Endothelial cell of umbilical vein (primary cell): ENCODE data around the gene GRM8. TPM values are rescaled to one million over a fixed set of nuclear protein-coding genes. Genes with fewer than 3 reads are reported as not detected.

ENCODE experiments used
- BruUV-seq: library from RNA; stranded (reverse); fragments of 400-500 nt; replicated peaks from 2 replicates; lab custom pipeline; 2021; lab: Mats Ljungman, UMichigan
- CTCF ChIA-PET: fragments of 300-600, 350-600 bp; sonication (Branson Sonifier 250); formaldehyde crosslinking; loops from one replicate; lab custom pipeline; 2021; ENCODE audit warnings: antibody characterized with exemption, inconsistent platforms; lab: Charles Lee
- POLR2A ChIA-PET: fragments of 300-600, 350-600 bp; sonication (Branson Sonifier 250); formaldehyde crosslinking; loops from one replicate; lab custom pipeline; 2021; ENCODE audit warnings: antibody characterized with exemption, inconsistent platforms; lab: Charles Lee
- DNase-seq: peaks from one replicate; pipeline ENCODE4 v3.0.0-alpha.2; 2011; ENCODE audit warnings: low read depth, low spot score
- FAIRE-seq: peaks from 2 replicates; lab custom pipeline; 2011; peaks lifted over from hg19 to GRCh38; lab: Jason Lieb, UNC
- H2AFZ ChIP-seq: 2 replicates; pipeline ENCODE4 v1.6.0; 2012; ENCODE audit warnings: low read depth, low read length, control low read depth, inconsistent platforms
- H3K27ac ChIP-seq: 2 replicates; pipeline ENCODE4 v1.5.1; 2011; ENCODE audit warnings: low read depth, mild to moderate bottlenecking, control low read depth, low read length, moderate library complexity; ENCODE audit not compliant: insufficient read depth
- H3K27me3 ChIP-seq, 2 experiments: 2 replicates each; pipeline versions ENCODE4 v1.6.0 to v1.6.1; 2011; ENCODE audit warnings: low read length in 2 of 2, mixed read lengths in 1 of 2; ENCODE audit not compliant: control insufficient read depth in 2 of 2, insufficient read depth in 2 of 2
- H3K36me3 ChIP-seq, 2 experiments: 2 replicates in 1 of 2; 3 replicates in 1 of 2; pipeline ENCODE4 v1.5.1; 2011; ENCODE audit warnings: low read length in 2 of 2, mild to moderate bottlenecking in 1 of 2, moderate library complexity in 1 of 2; ENCODE audit not compliant: control insufficient read depth in 2 of 2, insufficient read depth in 2 of 2; ENCODE audit errors: extremely low read depth in 1 of 2
- H3K4me1 ChIP-seq: 3 replicates; pipeline ENCODE4 v1.5.1; 2011; ENCODE audit warnings: mild to moderate bottlenecking, low read length; ENCODE audit not compliant: control insufficient read depth, insufficient read depth; ENCODE audit errors: extremely low read depth
- H3K4me2 ChIP-seq: 2 replicates; pipeline ENCODE4 v1.6.1; 2011; ENCODE audit warnings: low read length, control low read depth, mixed read lengths; ENCODE audit not compliant: insufficient read depth
- H3K4me3 ChIP-seq, 3 experiments: fragments of 200-600 bp in 1 of 3; sonication (generic), shearing (Covaris generic) in 1 of 3; replicated peaks in 1 of 3; 2 replicates each; pipeline ENCODE4 v1.5.1; 2011 to 2016; ENCODE audit warnings: control low read depth in 3 of 3, low read length in 3 of 3, mild to moderate bottlenecking in 2 of 3, inconsistent platforms in 1 of 3, low read depth in 1 of 3, moderate library complexity in 1 of 3; ENCODE audit not compliant: insufficient read depth in 1 of 3
- H3K79me2 ChIP-seq: 2 replicates; pipeline ENCODE4 v1.6.0; 2012; ENCODE audit warnings: low read length, inconsistent platforms; ENCODE audit not compliant: control insufficient read depth, insufficient read depth
- H3K9ac ChIP-seq: replicated peaks from 2 replicates; pipeline ENCODE3; 2011; ENCODE audit warnings: low read length, control low read depth; ENCODE audit not compliant: insufficient read depth; ENCODE audit errors: extremely low read depth
- H3K9me1 ChIP-seq: replicated peaks from 3 replicates; pipeline ENCODE4 v1.6.0; 2011; ENCODE audit warnings: mild to moderate bottlenecking, low read length; ENCODE audit not compliant: control insufficient read depth, insufficient read depth; ENCODE audit errors: extremely low read depth
- H3K9me3 ChIP-seq: replicated peaks from 2 replicates; pipeline ENCODE4 v1.5.1; 2012; ENCODE audit warnings: low read length, inconsistent platforms; ENCODE audit not compliant: control insufficient read depth, insufficient read depth
- H4K20me1 ChIP-seq: replicated peaks from 2 replicates; pipeline ENCODE3; 2011; ENCODE audit warnings: mild to moderate bottlenecking, low read length; ENCODE audit not compliant: control insufficient read depth, insufficient read depth; ENCODE audit errors: extremely low read depth
- EZH2 ChIP-seq: IDR thresholded peaks from 2 replicates; pipeline ENCODE4 v1.6.1; 2012; ENCODE audit warnings: borderline replicate concordance, low read depth, mild to moderate bottlenecking, moderate library complexity, low read length, inconsistent platforms; ENCODE audit not compliant: severe bottlenecking
- FOS ChIP-seq: IDR thresholded peaks from 2 replicates; pipeline ENCODE4 v1.6.1; 2011; ENCODE audit warnings: mild to moderate bottlenecking, low read length, moderate library complexity, borderline replicate concordance; ENCODE audit not compliant: insufficient read depth
- GATA2 ChIP-seq: IDR thresholded peaks from 2 replicates; pipeline ENCODE4 v1.7.0; 2011; ENCODE audit warnings: low read depth, mild to moderate bottlenecking, moderate library complexity, mixed read lengths, low read length; ENCODE audit not compliant: insufficient read length, insufficient read depth
- JUN ChIP-seq: IDR thresholded peaks from 2 replicates; pipeline ENCODE4 v1.6.1; 2011; ENCODE audit warnings: borderline replicate concordance, low read depth; ENCODE audit not compliant: insufficient read length, insufficient read depth
- MYC ChIP-seq: IDR thresholded peaks from one replicate; pipeline ENCODE4 v1.6.1; 2011; ENCODE audit warnings: mild to moderate bottlenecking, low read depth, low read length
- POLR2A ChIP-seq: IDR thresholded peaks from 2 replicates; pipeline ENCODE4 v1.6.1; 2012; ENCODE audit warnings: low read depth, mild to moderate bottlenecking, control low read depth, low read length
- POLR2AphosphoS5 ChIP-seq: IDR thresholded peaks from 2 replicates; pipeline ENCODE4 v1.6.1; 2012; ENCODE audit warnings: low read depth, mild to moderate bottlenecking, control low read depth, low read length, moderate library complexity; ENCODE audit not compliant: insufficient read depth
- dilution Hi-C: fragments of 300-500 bp; cut with MboI; formaldehyde crosslinking; loops from one replicate; pipeline ENCODE4 v1.15.0; 2019; ENCODE audit warnings: low sequenced_read_pairs; ENCODE audit not compliant: extremely low pct_ligation_motif_present
- intact Hi-C: fragments of 100-400 bp; cut with micrococcal nuclease; formaldehyde crosslinking; loops from one replicate; pipeline ENCODE4 v1.10.0; 2022
- polyA plus RNA-seq, 4 experiments: library from polyadenylated mRNA; depleted of rRNA in 3 of 4; stranded (reverse) in 3 of 4; unstranded in 1 of 4; fragments of >200 nt; gene quantifications; 2 replicates each; pipeline versions ENCODE4 v1.2.1 to v1.2.3, GENCODE V29; 2011 to 2012; ENCODE audit warnings: missing spikeins in 1 of 4
- total RNA-seq: library from RNA; stranded (reverse); gene quantifications from 2 replicates; pipeline ENCODE4 v1.2.3, GENCODE V29; 2021
- TF ChIP-seq, protein P1 (sequence below), 2 donors: IDR thresholded peaks; 1 replicate in 1 of 2; 2 replicates in 1 of 2; pipeline ENCODE4 v1.5.1; 2011; ENCODE audit warnings: low read length in 2 of 2, mild to moderate bottlenecking in 2 of 2, moderate library complexity in 2 of 2, control low read depth in 1 of 2, inconsistent platforms in 1 of 2, low read depth in 1 of 2; ENCODE audit not compliant: insufficient read depth in 1 of 2; ENCODE audit errors: extremely low read depth in 1 of 2
- TF ChIP-seq, protein P2 (sequence below): IDR thresholded peaks from 2 replicates; pipeline ENCODE4 v1.6.1; 2011; ENCODE audit not compliant: insufficient read depth, insufficient read length

GRM8 gene
- total and polyA plus RNA-seq, 2 donors (not counting 3 experiments of a cell fraction or from before 2014, with no cell fraction given), result not detected

DNA sequence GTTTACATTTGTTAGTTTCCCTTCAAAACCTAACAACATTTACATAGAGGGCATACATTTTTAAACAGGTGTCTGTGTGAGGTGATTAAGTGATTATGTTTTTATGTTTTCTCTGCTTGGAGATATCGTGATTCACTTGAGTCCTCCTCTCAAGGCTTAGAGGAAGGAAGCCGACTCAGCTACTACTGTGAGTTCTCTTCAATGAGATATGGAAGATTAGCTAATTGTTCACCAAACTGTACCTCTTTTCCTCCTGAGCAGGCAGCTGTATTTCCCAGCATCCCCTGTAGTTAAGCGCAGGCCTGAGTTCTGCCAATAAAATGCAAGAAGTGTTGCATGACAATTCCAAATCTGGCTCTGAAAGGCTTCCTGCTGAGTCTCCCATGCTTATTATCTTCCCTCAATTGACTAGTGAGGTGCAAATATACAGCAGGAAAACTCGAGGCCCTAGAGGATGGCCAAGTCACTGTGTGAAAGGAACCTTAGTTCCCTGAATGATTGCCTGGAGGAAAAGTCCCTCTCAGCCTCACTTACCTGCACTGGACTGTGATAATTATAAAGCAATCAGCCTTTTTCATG lies 528.7 kb downstream of the GRM8 start:
- POLR2A ChIA-PET, result no interaction called here
- CTCF ChIA-PET, result no interaction called here
- dilution Hi-C loops, result no loop called here

DNA sequence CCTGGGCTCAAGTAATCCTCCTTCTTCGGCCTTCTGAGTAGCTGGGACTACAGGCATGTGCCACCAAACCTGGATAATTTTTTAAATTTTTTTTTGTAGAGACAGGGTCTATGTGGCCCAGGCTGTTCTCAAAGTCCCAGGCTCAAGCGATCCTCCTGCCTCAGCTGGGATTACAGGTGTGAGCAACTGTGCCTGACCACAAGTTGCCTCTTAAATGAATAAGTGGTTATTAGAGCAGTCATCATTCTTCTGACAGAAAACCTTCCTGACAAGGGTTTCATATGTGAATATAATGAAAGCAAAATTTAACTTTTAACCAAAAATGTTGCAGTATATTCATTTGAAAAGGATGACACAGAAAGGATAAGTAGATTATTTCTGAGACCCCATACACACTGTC lies 532.5 kb downstream of the GRM8 start:
- intact Hi-C loops, result no loop called here
- DNase-seq (no peak), FAIRE-seq (no peak)

More for the DNA sequence above, 528.7 kb downstream of the GRM8 start:
- H3K9me1 ChIP-seq, result no peaks in the 10 kb centered on the region
- no peak overlapping the region for H2AFZ ChIP-seq
- no peaks in the 10 kb centered on the region for H3K27me3 ChIP-seq
- no peak overlapping the region for H3K27ac ChIP-seq
- no peaks in the 10 kb centered on the region for H3K36me3 ChIP-seq
- intact Hi-C loops, result loop anchor here (1.0 kb wide), 1 partner anchor 23 kb away; no protein-coding TSS in a partner anchor
- peaks cover 5% of the 10 kb centered on the region for H3K4me1 ChIP-seq
- no TSS peak for BruUV-seq
- TF ChIP-seq EZH2, result no peak
- TF ChIP-seq FOS, result peak; percentile 46
- peak; percentile 75 for TF ChIP-seq GATA2
- no peak overlapping the region for H3K4me2 ChIP-seq
- no peaks in the 10 kb centered on the region for H3K9me3 ChIP-seq
- FAIRE-seq (no peak), DNase-seq (peak; percentile 11)
- no peaks in the 10 kb centered on the region for H4K20me1 ChIP-seq
- no peak overlapping the region for H3K9ac ChIP-seq
- H3K79me2 ChIP-seq, result no peaks in the 10 kb centered on the region
- no peak overlapping the region for H3K4me3 ChIP-seq

More for the DNA sequence above, 532.5 kb downstream of the GRM8 start:
- Histone ChIP-seq H3K9me3 (no peaks in the 10 kb centered on the region), H3K9ac (no peak overlapping the region), H3K36me3 (no peaks in the 10 kb centered on the region), H3K27ac (no peak overlapping the region), H3K4me1 (no peaks in the 10 kb centered on the region), H3K27me3 (no peaks in the 10 kb centered on the region), H3K4me2 (no peak overlapping the region), H3K9me1 (no peaks in the 10 kb centered on the region), H4K20me1 (no peaks in the 10 kb centered on the region), H2AFZ (no peak overlapping the region), H3K79me2 (no peaks in the 10 kb centered on the region), H3K4me3 (no peak overlapping the region)
- TF ChIP-seq GATA2 (no peak), FOS (no peak), POLR2A (no peak), JUN (no peak), EZH2 (no peak), MYC (no peak), POLR2AphosphoS5 (no peak)
- TF ChIP-seq, protein P1, sequence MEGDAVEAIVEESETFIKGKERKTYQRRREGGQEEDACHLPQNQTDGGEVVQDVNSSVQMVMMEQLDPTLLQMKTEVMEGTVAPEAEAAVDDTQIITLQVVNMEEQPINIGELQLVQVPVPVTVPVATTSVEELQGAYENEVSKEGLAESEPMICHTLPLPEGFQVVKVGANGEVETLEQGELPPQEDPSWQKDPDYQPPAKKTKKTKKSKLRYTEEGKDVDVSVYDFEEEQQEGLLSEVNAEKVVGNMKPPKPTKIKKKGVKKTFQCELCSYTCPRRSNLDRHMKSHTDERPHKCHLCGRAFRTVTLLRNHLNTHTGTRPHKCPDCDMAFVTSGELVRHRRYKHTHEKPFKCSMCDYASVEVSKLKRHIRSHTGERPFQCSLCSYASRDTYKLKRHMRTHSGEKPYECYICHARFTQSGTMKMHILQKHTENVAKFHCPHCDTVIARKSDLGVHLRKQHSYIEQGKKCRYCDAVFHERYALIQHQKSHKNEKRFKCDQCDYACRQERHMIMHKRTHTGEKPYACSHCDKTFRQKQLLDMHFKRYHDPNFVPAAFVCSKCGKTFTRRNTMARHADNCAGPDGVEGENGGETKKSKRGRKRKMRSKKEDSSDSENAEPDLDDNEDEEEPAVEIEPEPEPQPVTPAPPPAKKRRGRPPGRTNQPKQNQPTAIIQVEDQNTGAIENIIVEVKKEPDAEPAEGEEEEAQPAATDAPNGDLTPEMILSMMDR (IDR thresholded peaks at IDR 0.05; ENCODE audit: extremely low read depth in 1 of 2, insufficient read depth in 1 of 2, low read depth in 1 of 2, low read length in 2 of 2), result no peak
- TF ChIP-seq, protein P2, sequence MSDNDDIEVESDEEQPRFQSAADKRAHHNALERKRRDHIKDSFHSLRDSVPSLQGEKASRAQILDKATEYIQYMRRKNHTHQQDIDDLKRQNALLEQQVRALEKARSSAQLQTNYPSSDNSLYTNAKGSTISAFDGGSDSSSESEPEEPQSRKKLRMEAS, result no peak
- dilution Hi-C loops, result no loop called here
- ChIA-PET POLR2A (no interaction called here), CTCF (no interaction called here)
- no TSS peak for BruUV-seq
